Measurements from ENCODE around the gene STKLD1.
"Not testable (repeated sequence)": the region's sequence is repeated elsewhere in the genome, so short reads cannot be mapped to it uniquely, and the experiment has no call there.

The STKLD1 gene

GRCh38 chr9:133390713-133391112, 14.5 kb downstream of the STKLD1 start:
- H3K9me3 ChIP-seq (ENCODE audit: control insufficient read depth in 1 of 2, low read length in 2 of 2): no peaks in the 10 kb centered on the region
- peaks cover 3% of the 10 kb centered on the region for H3K27me3 ChIP-seq (ENCODE audit: low read depth, low read length)
- H3K36me3 ChIP-seq (ENCODE audit: control insufficient read depth in 1 of 2, insufficient read depth in 2 of 2, low read length in 2 of 2): no peaks in the 10 kb centered on the region
- no peak overlapping the region for H3K27ac ChIP-seq (ENCODE audit: low read length)
- H3K4me1 ChIP-seq (ENCODE audit: control insufficient read depth in 1 of 2, insufficient read depth in 2 of 2, low read length in 2 of 2): no peaks in the 10 kb centered on the region
- H3K4me3 ChIP-seq (ENCODE audit: low read depth in 1 of 2, low read length in 2 of 2): no peak overlapping the region

- not testable (repeated sequence) for H3K27me3 ChIP-seq (ENCODE audit: low read depth, low read length); H3K9me3 ChIP-seq (ENCODE audit: control insufficient read depth in 1 of 2, low read length in 2 of 2); H3K4me3 ChIP-seq (ENCODE audit: low read depth in 1 of 2, low read length in 2 of 2); H3K27ac ChIP-seq (ENCODE audit: low read length); H3K36me3 ChIP-seq (ENCODE audit: control insufficient read depth in 1 of 2, insufficient read depth in 2 of 2, low read length in 2 of 2); H3K4me1 ChIP-seq (ENCODE audit: control insufficient read depth in 1 of 2, insufficient read depth in 2 of 2, low read length in 2 of 2)
Measured at GRCh38 chr9:133391449-133391848, 15.3 kb downstream of the STKLD1 start.

GRCh38 chr9:133392308-133392707, 16.1 kb downstream of the STKLD1 start:
- not testable (repeated sequence) for H3K36me3 ChIP-seq (ENCODE audit: control insufficient read depth in 1 of 2, insufficient read depth in 2 of 2, low read length in 2 of 2); H3K27me3 ChIP-seq (ENCODE audit: low read depth, low read length); H3K27ac ChIP-seq (ENCODE audit: low read length); H3K4me3 ChIP-seq (ENCODE audit: low read depth in 1 of 2, low read length in 2 of 2); H3K4me1 ChIP-seq (ENCODE audit: control insufficient read depth in 1 of 2, insufficient read depth in 2 of 2, low read length in 2 of 2); H3K9me3 ChIP-seq (ENCODE audit: control insufficient read depth in 1 of 2, low read length in 2 of 2)

GRCh38 chr9:133393399-133393798, 17.2 kb downstream of the STKLD1 start:
- Histone ChIP-seq H3K4me1 (ENCODE audit: control insufficient read depth in 1 of 2, insufficient read depth in 2 of 2, low read length in 2 of 2) (no peaks in the 10 kb centered on the region), H3K4me3 (ENCODE audit: low read depth in 1 of 2, low read length in 2 of 2) (no peak overlapping the region), H3K27me3 (ENCODE audit: low read depth, low read length) (peaks cover 3% of the 10 kb centered on the region), H3K9me3 (ENCODE audit: control insufficient read depth in 1 of 2, low read length in 2 of 2) (no peaks in the 10 kb centered on the region), H3K36me3 (ENCODE audit: control insufficient read depth in 1 of 2, insufficient read depth in 2 of 2, low read length in 2 of 2) (no peaks in the 10 kb centered on the region), H3K27ac (ENCODE audit: low read length) (no peak overlapping the region)

- Histone ChIP-seq H3K4me3 (ENCODE audit: low read depth in 1 of 2, low read length in 2 of 2) (no peak overlapping the region), H3K27me3 (ENCODE audit: low read depth, low read length) (peaks cover 3% of the 10 kb centered on the region), H3K27ac (ENCODE audit: low read length) (no peak overlapping the region), H3K9me3 (ENCODE audit: control insufficient read depth in 1 of 2, low read length in 2 of 2) (no peaks in the 10 kb centered on the region), H3K4me1 (ENCODE audit: control insufficient read depth in 1 of 2, insufficient read depth in 2 of 2, low read length in 2 of 2) (no peaks in the 10 kb centered on the region), H3K36me3 (ENCODE audit: control insufficient read depth in 1 of 2, insufficient read depth in 2 of 2, low read length in 2 of 2) (no peaks in the 10 kb centered on the region)
Measured at GRCh38 chr9:133394687-133395271, 18.6 kb downstream of the STKLD1 start.

GRCh38 chr9:133396952-133397351, 20.8 kb downstream of the STKLD1 start:
- Histone ChIP-seq H3K27ac (ENCODE audit: low read length) (no peak overlapping the region), H3K4me1 (ENCODE audit: control insufficient read depth in 1 of 2, insufficient read depth in 2 of 2, low read length in 2 of 2) (no peaks in the 10 kb centered on the region), H3K27me3 (ENCODE audit: low read depth, low read length) (no peaks in the 10 kb centered on the region), H3K36me3 (ENCODE audit: control insufficient read depth in 1 of 2, insufficient read depth in 2 of 2, low read length in 2 of 2) (peaks cover 0 to 4% of the 10 kb centered on the region in 2 donors), H3K4me3 (ENCODE audit: low read depth in 1 of 2, low read length in 2 of 2) (no peak overlapping the region), H3K9me3 (ENCODE audit: control insufficient read depth in 1 of 2, low read length in 2 of 2) (no peaks in the 10 kb centered on the region)

- Histone ChIP-seq H3K9me3 (ENCODE audit: control insufficient read depth in 1 of 2, low read length in 2 of 2) (no peaks in the 10 kb centered on the region), H3K4me1 (ENCODE audit: control insufficient read depth in 1 of 2, insufficient read depth in 2 of 2, low read length in 2 of 2) (no peaks in the 10 kb centered on the region), H3K27me3 (ENCODE audit: low read depth, low read length) (no peaks in the 10 kb centered on the region), H3K36me3 (ENCODE audit: control insufficient read depth in 1 of 2, insufficient read depth in 2 of 2, low read length in 2 of 2) (peaks cover 0 to 8% of the 10 kb centered on the region in 2 donors), H3K27ac (ENCODE audit: low read length) (no peak overlapping the region), H3K4me3 (ENCODE audit: low read depth in 1 of 2, low read length in 2 of 2) (no peak overlapping the region)
Measured at GRCh38 chr9:133397370-133397769, 21.2 kb downstream of the STKLD1 start.

- Histone ChIP-seq H3K4me3 (ENCODE audit: low read depth in 1 of 2, low read length in 2 of 2) (no peak overlapping the region), H3K4me1 (ENCODE audit: control insufficient read depth in 1 of 2, insufficient read depth in 2 of 2, low read length in 2 of 2) (no peaks in the 10 kb centered on the region), H3K27ac (ENCODE audit: low read length) (no peak overlapping the region), H3K36me3 (ENCODE audit: control insufficient read depth in 1 of 2, insufficient read depth in 2 of 2, low read length in 2 of 2) (peaks cover 0 to 11% of the 10 kb centered on the region in 2 donors), H3K27me3 (ENCODE audit: low read depth, low read length) (no peaks in the 10 kb centered on the region), H3K9me3 (ENCODE audit: control insufficient read depth in 1 of 2, low read length in 2 of 2) (no peaks in the 10 kb centered on the region)
Measured at GRCh38 chr9:133397895-133398294, 21.7 kb downstream of the STKLD1 start.

- Histone ChIP-seq H3K4me3 (ENCODE audit: low read depth in 1 of 2, low read length in 2 of 2) (no peak overlapping the region), H3K36me3 (ENCODE audit: control insufficient read depth in 1 of 2, insufficient read depth in 2 of 2, low read length in 2 of 2) (peaks cover 0 to 18% of the 10 kb centered on the region in 2 donors), H3K27me3 (ENCODE audit: low read depth, low read length) (no peaks in the 10 kb centered on the region), H3K27ac (ENCODE audit: low read length) (no peak overlapping the region), H3K9me3 (ENCODE audit: control insufficient read depth in 1 of 2, low read length in 2 of 2) (no peaks in the 10 kb centered on the region), H3K4me1 (ENCODE audit: control insufficient read depth in 1 of 2, insufficient read depth in 2 of 2, low read length in 2 of 2) (no peaks in the 10 kb centered on the region)
Measured at GRCh38 chr9:133400292-133400691, 24.1 kb downstream of the STKLD1 start.

GRCh38 chr9:133401588-133401987, 25.4 kb downstream of the STKLD1 start:
- Histone ChIP-seq H3K9me3 (ENCODE audit: control insufficient read depth in 1 of 2, low read length in 2 of 2) (no peaks in the 10 kb centered on the region), H3K27ac (ENCODE audit: low read length) (no peak overlapping the region), H3K4me1 (ENCODE audit: control insufficient read depth in 1 of 2, insufficient read depth in 2 of 2, low read length in 2 of 2) (no peaks in the 10 kb centered on the region), H3K27me3 (ENCODE audit: low read depth, low read length) (no peaks in the 10 kb centered on the region), H3K4me3 (ENCODE audit: low read depth in 1 of 2, low read length in 2 of 2) (no peak overlapping the region), H3K36me3 (ENCODE audit: control insufficient read depth in 1 of 2, insufficient read depth in 2 of 2, low read length in 2 of 2) (peaks cover 4 to 31% of the 10 kb centered on the region in 2 donors)

GRCh38 chr9:133402689-133403088, 26.5 kb downstream of the STKLD1 start:
- H3K36me3 ChIP-seq (ENCODE audit: control insufficient read depth in 1 of 2, insufficient read depth in 2 of 2, low read length in 2 of 2): peaks cover 11 to 42% of the 10 kb centered on the region in 2 donors
- no peak overlapping the region for H3K27ac ChIP-seq (ENCODE audit: low read length)
- no peaks in the 10 kb centered on the region for H3K27me3 ChIP-seq (ENCODE audit: low read depth, low read length)
- H3K9me3 ChIP-seq (ENCODE audit: control insufficient read depth in 1 of 2, low read length in 2 of 2): no peaks in the 10 kb centered on the region
- no peaks in the 10 kb centered on the region for H3K4me1 ChIP-seq (ENCODE audit: control insufficient read depth in 1 of 2, insufficient read depth in 2 of 2, low read length in 2 of 2)
- no peak overlapping the region for H3K4me3 ChIP-seq (ENCODE audit: low read depth in 1 of 2, low read length in 2 of 2)

GRCh38 chr9:133403766-133404453, 27.7 kb downstream of the STKLD1 start:
- no peak overlapping the region for H3K4me3 ChIP-seq (ENCODE audit: low read depth in 1 of 2, low read length in 2 of 2)

More at GRCh38 chr9:133403766-133404453, 27.7 kb downstream of the STKLD1 start:
- Histone ChIP-seq H3K27ac (ENCODE audit: low read length) (no peak overlapping the region), H3K27me3 (ENCODE audit: low read depth, low read length) (no peaks in the 10 kb centered on the region), H3K36me3 (ENCODE audit: control insufficient read depth in 1 of 2, insufficient read depth in 2 of 2, low read length in 2 of 2) (peaks cover 15 to 53% of the 10 kb centered on the region in 2 donors), H3K9me3 (ENCODE audit: control insufficient read depth in 1 of 2, low read length in 2 of 2) (no peaks in the 10 kb centered on the region), H3K4me1 (ENCODE audit: control insufficient read depth in 1 of 2, insufficient read depth in 2 of 2, low read length in 2 of 2) (no peaks in the 10 kb centered on the region)
